K562 (cell line): ENCODE data around the gene EFNA1. TPM values are rescaled to one million over a fixed set of nuclear protein-coding genes. Genes with fewer than 3 reads are reported as not detected.

Source experiments
- CTCFL ChIP-seq: IDR thresholded peaks from 2 replicates; pipeline ENCODE4 v1.6.1; 2011; ENCODE audit warnings: borderline replicate concordance, low read depth, mild to moderate bottlenecking, moderate library complexity, low read length; ENCODE audit not compliant: insufficient read depth, poor library complexity, severe bottlenecking
- E2F8 ChIP-seq: fragments of 450-650 bp; IDR thresholded peaks from 2 replicates; pipeline ENCODE4 v1.7.1; 2018; ENCODE audit warnings: mild to moderate bottlenecking, low read depth; ENCODE audit not compliant: partially characterized antibody
- ETV6 ChIP-seq, 3 experiments: fragments of 150-350 bp in 1 of 3; sonication (generic) in 1 of 3; formaldehyde crosslinking in 1 of 3; IDR thresholded peaks; 2 replicates each; pipeline versions ENCODE4 v1.6.1 to v1.8.0; 2014 to 2022; ENCODE audit warnings: borderline replicate concordance in 2 of 3, low read depth in 2 of 3, antibody characterized with exemption in 1 of 3, low read length in 1 of 3, mild to moderate bottlenecking in 1 of 3, missing genetic modification reagents in 1 of 3
- NELFE ChIP-seq: IDR thresholded peaks from 2 replicates; pipeline ENCODE4 v1.6.1; 2011; ENCODE audit warnings: mild to moderate bottlenecking; ENCODE audit not compliant: insufficient read depth, insufficient read length
- POLR2G ChIP-seq: fragments of 200-400 bp; formaldehyde crosslinking; IDR thresholded peaks from 2 replicates; pipeline ENCODE4 v1.6.1; 2017; ENCODE audit warnings: low read depth, mild to moderate bottlenecking, antibody characterized with exemption, low read length, moderate library complexity
- SMAD2 ChIP-seq: fragments of 150-350 bp; IDR thresholded peaks from 2 replicates; pipeline ENCODE4 v1.6.1; 2014; ENCODE audit warnings: low read depth, mild to moderate bottlenecking, low read length
- ZNF23 ChIP-seq: fragments of 250-450 bp; sonication (Bioruptor Pico); IDR thresholded peaks from 2 replicates; pipeline ENCODE4 v1.4.0; 2020; ENCODE audit warnings: mild to moderate bottlenecking
- ZNF551 ChIP-seq: fragments of 250-450 bp; sonication (Bioruptor Pico); IDR thresholded peaks from 2 replicates; pipeline ENCODE4 v1.5.0; 2021; ENCODE audit warnings: mild to moderate bottlenecking, moderate library complexity
- polyA plus RNA-seq, 8 experiments: library from polyadenylated mRNA; depleted of rRNA in 4 of 8; stranded (reverse) in 5 of 8; unstranded in 3 of 8; fragments of >200 nt; fragmentation: Nextera tagmentation in 2 of 8; fragmentation: Illumina TruSeq in 1 of 8; extraction: Ambion mirVana in 2 of 8; extraction: Trizol in 1 of 8; gene quantifications; 2 replicates each; pipeline versions ENCODE4 v1.2.1 to v1.2.3, GENCODE V29; 2011 to 2014; ENCODE audit warnings: inconsistent platforms in 1 of 8, missing spikeins in 1 of 8
- total RNA-seq, 7 experiments: library from RNA; depleted of rRNA in 6 of 7; stranded (reverse); fragments of >200 nt in 6 of 7; fragmentation: Illumina TruSeq in 2 of 7; extraction: Trizol in 2 of 7; gene quantifications; 2 replicates each; pipeline versions ENCODE4 v1.2.1 to v1.2.3, GENCODE V29; 2011 to 2021; ENCODE audit warnings: low replicate concordance in 1 of 7
- TF ChIP-seq, protein P1 (sequence below), 2 experiments: fragments of 450-650 bp; formaldehyde crosslinking in 1 of 2; IDR thresholded peaks; 2 replicates each; pipeline versions ENCODE4 v1.4.0 to v1.6.1; 2014 to 2020; ENCODE audit warnings: mild to moderate bottlenecking in 2 of 2, borderline replicate concordance in 1 of 2, low read depth in 1 of 2
- TF ChIP-seq, protein P2 (sequence below): sonication (generic); formaldehyde crosslinking; IDR thresholded peaks from 2 replicates; pipeline ENCODE4 v1.8.0; 2022; ENCODE audit warnings: missing genetic modification reagents, mild to moderate bottlenecking, moderate library complexity, borderline replicate concordance

The EFNA1 gene
- total and polyA plus RNA-seq, 9 of the 15 experiments (the other 6 are each of a cell fraction or from before 2014, with no cell fraction given): 2.1 to 9.3 (median 3.0) TPM

DNA sequence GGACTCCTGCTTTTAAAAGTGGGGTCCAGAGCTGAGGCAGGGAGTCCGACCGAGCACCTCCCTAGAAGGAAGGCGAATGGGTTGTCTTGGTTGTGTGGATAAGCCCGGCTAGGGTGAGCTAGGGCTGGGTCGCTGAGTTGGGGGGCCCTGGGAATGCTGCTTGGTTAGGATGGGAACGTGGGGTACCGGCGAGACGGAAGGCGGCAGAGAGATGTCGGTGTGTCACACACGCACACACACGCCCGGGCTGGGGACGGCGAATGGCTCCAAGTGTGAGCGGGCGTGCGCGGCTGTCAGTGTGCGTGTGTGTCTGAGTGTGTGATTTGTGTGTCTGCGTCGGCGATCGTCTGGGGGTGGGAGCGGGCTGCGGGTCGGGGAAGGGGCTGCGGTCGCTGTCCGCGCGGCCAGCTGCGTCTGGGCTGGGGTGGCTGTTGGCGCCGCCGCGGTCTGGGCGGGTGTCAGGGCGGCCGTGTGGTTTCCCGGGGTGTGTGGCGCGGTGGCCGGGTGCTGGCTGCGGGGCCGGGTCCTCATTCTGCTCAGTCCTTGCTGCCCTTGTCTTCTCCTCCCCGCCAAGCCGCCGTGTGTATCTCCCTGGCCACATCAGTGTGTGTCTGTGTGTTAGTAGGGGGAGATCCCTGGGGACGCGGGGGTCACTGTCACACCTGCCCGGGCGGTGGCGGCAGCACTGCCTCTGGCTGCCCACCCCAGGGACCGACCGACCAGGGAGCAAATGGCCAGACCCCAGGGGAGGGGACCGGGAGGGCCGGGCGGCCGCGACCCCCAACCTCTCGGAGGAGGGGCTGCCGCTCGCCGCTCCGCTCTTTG, 48.0 kb upstream of the EFNA1 start (continued):
- TF ChIP-seq, protein P1, sequence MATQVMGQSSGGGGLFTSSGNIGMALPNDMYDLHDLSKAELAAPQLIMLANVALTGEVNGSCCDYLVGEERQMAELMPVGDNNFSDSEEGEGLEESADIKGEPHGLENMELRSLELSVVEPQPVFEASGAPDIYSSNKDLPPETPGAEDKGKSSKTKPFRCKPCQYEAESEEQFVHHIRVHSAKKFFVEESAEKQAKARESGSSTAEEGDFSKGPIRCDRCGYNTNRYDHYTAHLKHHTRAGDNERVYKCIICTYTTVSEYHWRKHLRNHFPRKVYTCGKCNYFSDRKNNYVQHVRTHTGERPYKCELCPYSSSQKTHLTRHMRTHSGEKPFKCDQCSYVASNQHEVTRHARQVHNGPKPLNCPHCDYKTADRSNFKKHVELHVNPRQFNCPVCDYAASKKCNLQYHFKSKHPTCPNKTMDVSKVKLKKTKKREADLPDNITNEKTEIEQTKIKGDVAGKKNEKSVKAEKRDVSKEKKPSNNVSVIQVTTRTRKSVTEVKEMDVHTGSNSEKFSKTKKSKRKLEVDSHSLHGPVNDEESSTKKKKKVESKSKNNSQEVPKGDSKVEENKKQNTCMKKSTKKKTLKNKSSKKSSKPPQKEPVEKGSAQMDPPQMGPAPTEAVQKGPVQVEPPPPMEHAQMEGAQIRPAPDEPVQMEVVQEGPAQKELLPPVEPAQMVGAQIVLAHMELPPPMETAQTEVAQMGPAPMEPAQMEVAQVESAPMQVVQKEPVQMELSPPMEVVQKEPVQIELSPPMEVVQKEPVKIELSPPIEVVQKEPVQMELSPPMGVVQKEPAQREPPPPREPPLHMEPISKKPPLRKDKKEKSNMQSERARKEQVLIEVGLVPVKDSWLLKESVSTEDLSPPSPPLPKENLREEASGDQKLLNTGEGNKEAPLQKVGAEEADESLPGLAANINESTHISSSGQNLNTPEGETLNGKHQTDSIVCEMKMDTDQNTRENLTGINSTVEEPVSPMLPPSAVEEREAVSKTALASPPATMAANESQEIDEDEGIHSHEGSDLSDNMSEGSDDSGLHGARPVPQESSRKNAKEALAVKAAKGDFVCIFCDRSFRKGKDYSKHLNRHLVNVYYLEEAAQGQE (IDR thresholded peaks at IDR 0.05; ENCODE audit: borderline replicate concordance): no peak
- TF ChIP-seq, protein P1 (CRISPR knock-in tag; IDR thresholded peaks at IDR 0.05; ENCODE audit: low read depth): no peak
- TF ChIP-seq SMAD2: no peak
- no peak for TF ChIP-seq NELFE
- peak; percentile 29; the same call in 1 of the 2 replicates for TF ChIP-seq POLR2G
- no peak for TF ChIP-seq ZNF23 (CRISPR knock-in tag)
- no peak for TF ChIP-seq ETV6 (IDR thresholded peaks at IDR 0.05; ENCODE audit: borderline replicate concordance in 1 of 2, low read depth in 2 of 2, low read length in 1 of 2)
- no peak for TF ChIP-seq ETV6 (CRISPR knock-in tag; IDR thresholded peaks at IDR 0.05; ENCODE audit: borderline replicate concordance)
- TF ChIP-seq, protein P2, sequence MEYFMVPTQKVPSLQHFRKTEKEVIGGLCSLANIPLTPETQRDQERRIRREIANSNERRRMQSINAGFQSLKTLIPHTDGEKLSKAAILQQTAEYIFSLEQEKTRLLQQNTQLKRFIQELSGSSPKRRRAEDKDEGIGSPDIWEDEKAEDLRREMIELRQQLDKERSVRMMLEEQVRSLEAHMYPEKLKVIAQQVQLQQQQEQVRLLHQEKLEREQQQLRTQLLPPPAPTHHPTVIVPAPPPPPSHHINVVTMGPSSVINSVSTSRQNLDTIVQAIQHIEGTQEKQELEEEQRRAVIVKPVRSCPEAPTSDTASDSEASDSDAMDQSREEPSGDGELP (CRISPR knock-in tag): no peak; the same call in 1 of the 2 replicates
- TF ChIP-seq E2F8: no peak
- TF ChIP-seq ZNF551 (CRISPR knock-in tag): no peak
- TF ChIP-seq CTCFL: no peak
